HTERT RPE-1 (cell line): Measurements from ENCODE around the gene DHX34.
"Not testable (repeated sequence)": the region's sequence is repeated elsewhere in the genome, so short reads cannot be mapped to it uniquely, and the experiment has no call there.

Experiments used
- in situ Hi-C: fragments of 300-500 bp; cut with MboI; formaldehyde crosslinking; loops from 4 replicates; pipeline ENCODE4 v1.14.3; 2020; ENCODE audit warnings: low sequenced_read_pairs

The DHX34 gene

DNA sequence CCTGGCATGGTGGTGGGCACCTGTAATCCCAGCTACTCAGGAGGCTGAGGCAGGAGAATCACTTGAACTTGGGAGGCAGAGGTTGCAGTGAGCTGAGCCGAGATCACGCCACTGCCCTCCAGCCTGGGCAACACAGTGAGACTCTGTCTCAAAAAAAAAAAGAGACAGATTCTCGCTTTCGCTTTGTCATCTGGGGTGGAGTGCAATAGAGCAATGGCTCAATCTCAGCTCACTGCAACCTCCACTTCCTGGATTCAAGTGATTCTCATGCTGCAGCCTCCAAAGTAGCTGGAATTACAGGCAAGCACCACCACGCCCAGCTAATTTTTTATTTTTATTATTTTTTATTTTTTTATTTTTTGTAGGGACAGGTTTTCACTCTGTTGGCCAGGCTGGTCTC lies 39.6 kb downstream of the DHX34 start:
- in situ Hi-C loops, result not testable (repeated sequence)

DNA sequence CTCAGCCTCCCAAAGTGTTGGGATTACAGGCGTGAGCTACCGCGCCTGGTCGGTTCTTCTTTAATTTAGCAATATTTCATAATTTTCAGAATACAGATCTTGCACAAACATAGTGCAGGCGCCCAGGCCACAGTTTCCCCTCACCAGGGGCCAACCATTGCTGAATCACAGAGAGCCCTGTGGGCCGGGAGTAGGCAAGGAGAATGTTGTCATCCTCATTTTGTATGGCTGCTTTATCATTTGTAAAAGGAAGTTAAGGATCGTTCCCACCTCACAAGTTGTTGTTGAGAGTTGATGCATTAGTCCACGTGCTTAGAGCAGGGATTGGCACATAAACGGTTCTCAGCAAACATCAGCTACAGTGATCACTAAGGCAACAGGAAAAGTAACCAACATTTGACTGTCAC lies 40.0 kb downstream of the DHX34 start:
- in situ Hi-C loops, result no loop called here

DNA sequence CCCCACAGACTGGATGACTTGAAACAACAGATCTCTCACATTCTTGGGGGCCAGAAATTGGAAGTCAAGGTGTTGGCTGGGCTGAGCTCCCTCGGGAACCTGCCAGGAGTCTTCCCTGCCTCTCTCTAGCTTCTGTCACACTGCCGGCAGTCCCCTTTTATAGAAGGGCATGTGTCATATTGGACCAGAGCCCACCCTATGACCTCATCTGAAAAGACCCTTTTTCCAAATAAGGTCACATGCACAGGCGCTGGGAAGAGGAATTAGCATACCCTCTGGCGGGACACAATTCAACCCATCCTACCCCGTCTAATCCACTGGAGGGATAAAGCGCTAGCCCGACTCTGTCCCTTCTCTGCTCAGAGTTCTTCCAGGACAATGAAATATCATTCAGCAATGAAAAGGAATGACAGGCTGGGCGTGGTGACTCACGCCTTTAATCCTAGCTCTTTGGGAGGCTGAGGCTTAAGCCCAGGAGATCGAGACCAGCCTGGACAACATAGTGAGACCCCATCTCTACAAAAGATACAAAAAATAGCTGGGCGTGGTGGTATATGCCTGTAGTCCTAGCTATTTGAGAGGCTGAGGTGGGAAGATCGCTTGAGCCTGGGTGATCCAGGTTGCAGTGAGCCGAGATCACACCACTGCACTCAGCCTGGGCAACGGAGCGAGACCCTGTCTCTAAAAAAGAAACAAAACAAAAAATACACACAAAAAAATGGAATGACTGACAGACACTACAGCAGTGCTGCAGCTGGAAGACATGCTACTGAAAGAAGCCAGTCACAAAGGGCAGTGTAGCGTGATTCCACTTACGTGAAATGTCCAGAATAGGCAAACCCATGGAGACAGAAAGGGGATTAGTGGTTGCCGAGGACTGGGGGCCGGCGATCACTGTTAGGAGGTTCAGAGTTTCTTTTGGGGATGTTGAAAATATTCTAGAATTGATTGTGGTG lies 41.7 kb downstream of the DHX34 start:
- in situ Hi-C loops, result no loop called here

DNA sequence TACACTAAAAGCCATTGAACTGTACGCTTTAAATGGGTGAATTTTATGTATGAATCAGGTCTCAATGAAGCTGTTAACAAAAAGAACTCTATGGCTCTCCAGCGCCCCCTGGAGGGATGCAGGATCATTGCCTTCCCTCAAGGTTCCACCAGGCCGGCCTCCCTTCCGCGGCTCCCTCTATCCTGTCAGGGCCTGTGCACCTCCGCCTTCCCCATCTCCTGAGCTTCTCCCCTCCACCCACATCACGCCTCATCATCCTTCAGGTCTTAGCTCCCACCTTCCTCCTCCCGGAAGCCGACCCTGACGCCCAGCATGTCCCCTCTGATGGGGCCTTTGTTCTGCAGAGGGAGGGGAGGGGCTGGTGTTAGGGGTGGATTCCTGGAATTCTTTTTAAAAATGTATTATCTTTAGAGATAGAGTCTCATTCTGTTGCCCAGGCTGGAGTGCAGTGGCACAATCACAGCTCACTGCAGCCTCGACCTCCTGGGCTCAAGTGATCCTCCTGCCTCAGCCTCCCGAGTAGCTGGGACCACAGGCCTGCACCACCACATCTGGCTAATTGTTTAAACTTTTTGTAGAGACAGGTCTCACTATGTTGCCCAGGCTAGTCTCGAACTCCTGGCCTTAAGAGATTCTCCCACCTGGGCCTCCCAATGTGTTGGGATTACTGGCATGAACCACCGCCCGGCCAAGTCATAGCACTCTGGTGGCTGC lies 42.6 kb downstream of the DHX34 start:
- in situ Hi-C loops, result no loop called here

DNA sequence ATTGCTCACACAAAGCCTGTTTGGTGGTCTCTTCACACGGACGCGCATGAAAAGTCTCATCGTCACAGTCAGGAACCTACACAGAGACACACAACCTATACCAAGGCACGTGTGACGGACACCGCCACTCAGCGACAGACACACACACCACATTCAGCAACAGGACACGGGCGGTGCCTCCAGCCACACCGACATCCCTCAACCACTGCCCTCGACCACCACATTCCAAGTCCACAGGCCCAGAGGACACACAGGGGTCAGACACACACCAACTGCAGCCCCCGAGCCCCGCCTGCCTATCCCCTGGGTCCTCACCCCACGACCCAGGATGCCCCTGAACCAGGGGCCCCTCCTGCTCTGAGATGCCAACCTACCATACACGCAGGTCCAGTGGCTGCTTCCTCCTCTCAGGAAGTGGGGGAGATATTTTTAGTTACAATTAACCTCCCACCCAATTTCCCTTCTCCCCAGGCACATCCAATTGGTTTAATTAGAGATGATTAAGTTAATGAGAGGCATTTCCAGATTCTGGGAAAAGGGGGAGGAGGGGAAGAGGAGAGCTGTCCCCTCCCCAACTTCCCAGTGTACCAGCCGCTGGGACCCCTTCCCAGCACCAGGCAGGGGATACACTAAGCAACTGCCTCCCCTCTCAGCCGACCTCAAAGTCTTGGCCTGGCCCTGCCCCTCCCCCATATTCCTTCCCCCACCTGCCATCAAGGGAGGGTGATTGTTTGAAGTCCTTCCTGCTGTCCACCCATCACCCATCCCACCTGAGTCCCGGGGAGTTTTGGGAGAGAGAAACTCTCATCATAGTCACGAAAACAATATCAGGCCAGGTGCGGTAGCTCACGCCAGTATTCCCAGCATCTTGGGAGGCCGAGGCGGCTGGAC lies 49.8 kb downstream of the DHX34 start:
- in situ Hi-C loops, result no loop called here

GRCh38 chr19:47402504-47402903 lies 53.4 kb downstream of the DHX34 start:
- in situ Hi-C loops, result no loop called here

- in situ Hi-C loops, result no loop called here
Measured at GRCh38 chr19:47404334-47405196, 55.5 kb downstream of the DHX34 start.

- in situ Hi-C loops, result no loop called here
Measured at GRCh38 chr19:47405197-47405550, 56.1 kb downstream of the DHX34 start.

- in situ Hi-C loops, result no loop called here
Measured at GRCh38 chr19:47405854-47406417, 56.8 kb downstream of the DHX34 start.

DNA sequence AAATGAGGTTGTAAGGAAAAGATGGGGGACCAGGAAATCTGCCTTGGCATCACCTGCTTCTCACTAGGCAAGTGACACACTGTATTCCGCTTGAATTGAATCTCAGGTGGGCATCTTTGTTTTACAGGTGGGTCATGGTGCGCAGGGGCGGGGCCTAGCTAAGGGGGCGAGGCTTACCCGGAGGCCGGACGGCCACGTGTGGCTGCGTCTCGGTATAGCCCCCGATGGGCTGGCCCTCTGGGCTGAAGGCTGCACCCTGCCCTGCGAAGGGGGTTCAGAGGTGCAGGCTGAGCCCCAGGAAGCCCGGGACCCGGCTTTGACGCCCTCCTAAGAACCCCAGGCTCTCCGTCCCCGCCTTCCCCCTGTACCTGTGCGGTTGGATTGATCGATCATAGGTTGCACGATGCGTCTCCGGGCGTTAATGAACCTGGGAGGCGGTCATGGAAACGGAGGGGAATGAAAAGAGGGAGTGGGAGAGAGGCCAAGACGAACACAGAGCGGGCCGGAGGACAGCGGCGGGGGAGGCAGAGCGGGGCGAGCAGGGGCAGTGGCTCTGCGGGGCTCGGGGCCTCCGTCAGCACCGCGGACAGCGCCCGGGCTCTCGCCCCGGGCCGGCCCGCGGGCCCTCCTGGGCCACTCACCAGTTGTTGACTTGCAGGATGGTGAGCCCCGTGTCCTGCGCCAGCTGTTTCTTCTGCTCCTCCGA lies 57.7 kb downstream of the DHX34 start:
- in situ Hi-C loops, result no loop called here

DNA sequence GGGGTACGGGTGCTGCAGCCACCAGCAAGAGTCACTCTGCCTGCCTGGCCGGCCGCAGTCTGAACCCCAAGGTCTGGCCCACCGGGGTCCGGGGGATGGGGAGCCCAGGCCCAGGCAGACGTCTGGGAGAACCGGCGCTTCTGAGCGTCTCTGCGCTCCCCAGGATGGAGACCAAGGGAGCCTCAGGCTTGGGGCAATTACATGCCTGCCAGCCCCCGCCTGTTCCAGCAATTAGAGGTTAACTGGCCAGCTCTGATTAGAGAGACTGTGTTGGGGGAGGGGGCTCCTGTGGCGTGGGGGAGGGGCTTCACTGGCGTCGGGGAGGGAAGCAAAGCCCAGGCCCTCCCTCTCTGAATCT lies 58.3 kb downstream of the DHX34 start:
- in situ Hi-C loops, result no loop called here

DNA sequence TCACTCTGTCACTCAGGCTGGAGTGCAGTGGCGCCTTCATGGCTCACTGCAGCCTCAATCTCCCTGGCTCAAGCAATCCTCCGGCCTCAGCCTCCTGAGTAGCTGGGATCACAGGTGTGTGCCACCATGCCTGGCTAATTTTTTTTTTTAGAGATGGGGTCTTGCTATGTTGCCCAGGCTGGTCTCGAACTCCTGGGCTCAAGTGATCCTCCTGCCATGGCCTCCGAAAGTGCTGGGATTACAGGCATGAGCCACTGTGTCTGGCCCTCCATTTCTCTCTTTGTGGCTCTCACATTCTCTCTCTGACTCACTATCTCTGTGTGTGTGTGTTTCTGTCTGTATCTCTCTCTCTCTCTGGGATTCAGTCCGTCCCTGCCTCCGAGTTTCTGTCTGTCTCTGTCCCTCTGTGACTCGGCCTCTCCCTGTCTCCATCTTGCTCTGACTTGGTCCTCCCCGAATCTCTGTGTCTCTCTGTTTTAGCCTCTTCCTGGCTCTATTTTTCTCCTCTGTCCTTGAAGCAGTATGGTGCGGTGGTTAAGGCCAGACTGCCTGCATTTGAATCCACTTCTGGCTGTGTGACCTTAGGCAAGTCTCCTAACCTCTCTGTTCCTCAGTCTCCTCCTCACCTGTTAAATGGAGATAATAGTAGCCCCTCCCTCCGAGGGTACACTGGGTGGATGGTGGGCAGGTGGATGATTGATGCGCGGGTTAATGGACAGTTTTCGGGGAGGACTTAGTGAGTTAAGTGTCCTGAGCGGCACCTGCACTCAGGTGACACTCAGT lies 59.2 kb downstream of the DHX34 start:
- in situ Hi-C loops, result no loop called here

DNA sequence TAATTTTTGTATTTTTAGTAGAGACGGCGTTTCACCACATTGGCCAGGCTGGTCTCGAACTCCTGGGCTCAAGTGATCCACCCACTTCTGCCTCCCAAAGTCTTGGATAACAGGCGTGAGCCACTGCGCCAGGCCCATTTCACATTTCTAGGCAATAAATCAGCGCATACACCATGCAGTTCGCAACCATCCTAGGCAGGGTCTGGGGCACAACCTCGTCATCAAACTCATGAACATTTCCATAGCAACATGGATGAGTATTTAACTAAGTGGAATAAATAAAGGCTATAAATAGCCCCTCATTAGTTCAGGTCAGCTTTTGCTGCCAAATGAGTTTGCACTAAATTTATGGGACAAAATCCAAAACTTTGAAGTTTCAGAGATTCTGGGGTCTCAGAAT lies 62.0 kb downstream of the DHX34 start:
- in situ Hi-C loops, result no loop called here

DNA sequence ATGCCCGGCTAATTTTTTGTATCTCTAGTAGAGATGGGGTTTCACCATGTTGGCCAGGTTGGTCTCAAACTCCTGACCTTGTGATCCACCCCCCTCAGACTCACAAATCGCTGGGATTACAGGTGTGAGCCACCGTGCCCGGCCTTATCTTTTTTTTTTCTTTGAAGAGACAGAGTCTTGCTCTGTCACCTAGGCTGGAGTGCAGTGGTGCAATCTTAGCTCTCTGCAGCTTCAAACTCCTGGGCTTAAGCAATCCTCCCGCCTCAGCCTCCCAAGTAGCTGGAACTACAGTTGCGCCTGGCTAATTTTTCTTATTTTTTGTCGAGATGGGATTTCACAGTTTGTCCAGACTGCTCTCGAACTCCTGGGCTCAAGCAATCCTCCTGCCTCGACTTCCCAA lies 62.6 kb downstream of the DHX34 start:
- in situ Hi-C loops, result not testable (repeated sequence)

- in situ Hi-C loops, result no loop called here
Measured at GRCh38 chr19:47413941-47414340, 64.8 kb downstream of the DHX34 start.

- in situ Hi-C loops, result no loop called here
Measured at GRCh38 chr19:47414469-47414868, 65.4 kb downstream of the DHX34 start.

- in situ Hi-C loops, result no loop called here
Measured at GRCh38 chr19:47415953-47416642, 67.0 kb downstream of the DHX34 start.

GRCh38 chr19:47416643-47416985 lies 67.5 kb downstream of the DHX34 start:
- in situ Hi-C loops, result no loop called here
